ENCODE results near the gene ATF7.
"Not testable (repeated sequence)": the region's sequence is repeated elsewhere in the genome, so short reads cannot be mapped to it uniquely, and the experiment has no call there.

ATF7 gene

GRCh38 chr12:53625946-53626701 lies at the start of gene ATF7:
TSS of gene ATF7 (minus strand) at chr12:53626382. CDS start at chr12:53601000, 25,382 bp downstream.
- DNase-seq (ENCODE audit: low spot score), result peak; percentile 98

DNA sequence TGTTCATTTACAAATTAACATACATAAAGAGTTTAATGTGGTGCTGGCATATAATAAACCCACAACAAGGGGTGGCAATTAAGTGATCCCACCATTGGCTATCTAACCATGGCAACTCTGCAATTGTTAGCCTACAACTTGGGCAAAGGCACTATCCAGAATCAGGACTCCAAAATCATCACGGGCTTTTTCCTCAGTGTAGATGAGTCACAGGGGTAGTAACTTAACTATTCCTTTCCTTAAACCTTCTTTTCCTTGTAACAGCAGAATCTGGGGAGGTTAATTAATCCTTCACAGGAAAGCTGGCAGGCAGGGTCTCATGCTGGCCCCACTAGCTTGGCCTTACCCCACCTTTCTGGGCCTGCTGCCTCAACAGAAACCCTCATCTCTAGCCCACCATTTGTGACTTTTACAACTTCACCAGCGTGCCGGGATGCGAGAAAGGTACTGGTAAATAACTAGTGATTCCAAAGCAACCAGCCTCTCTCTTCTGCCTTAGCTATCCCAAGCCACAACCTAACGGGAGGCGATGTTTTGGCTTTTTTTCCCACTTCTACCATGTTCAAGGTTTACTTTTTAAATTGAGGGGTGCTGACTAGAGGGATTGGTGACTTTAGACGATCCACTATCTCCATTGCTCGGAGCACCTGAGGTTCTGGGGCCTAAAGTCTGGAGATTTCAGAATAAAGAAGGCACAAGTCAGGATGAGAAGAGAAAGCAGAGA lies 49.0 kb upstream of the ATF7 start:
- no peak for DNase-seq (ENCODE audit: low spot score)

DNA sequence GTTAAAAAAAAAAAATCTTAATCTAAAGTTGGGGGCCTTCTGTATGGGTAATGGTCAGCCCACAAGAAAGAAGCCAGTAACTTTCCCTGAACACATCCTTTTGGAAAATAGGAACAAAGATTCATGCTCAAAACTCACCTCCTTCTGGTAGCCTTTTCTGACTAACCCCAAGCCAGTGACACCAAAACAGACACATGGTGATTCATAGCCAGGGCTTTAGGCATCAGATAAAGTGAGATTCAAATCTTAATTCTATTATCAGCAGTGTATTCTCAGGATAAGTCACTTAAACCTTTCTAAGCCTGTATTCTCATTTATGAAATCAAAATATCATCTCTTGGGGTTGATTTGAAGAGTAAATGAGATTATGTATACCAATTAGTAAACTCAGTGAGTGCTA lies 44.8 kb upstream of the ATF7 start:
- no peak for DNase-seq (ENCODE audit: low spot score)

GRCh38 chr12:53670308-53670707 lies 44.1 kb upstream of the ATF7 start:
- no peak for DNase-seq (ENCODE audit: low spot score)

DNA sequence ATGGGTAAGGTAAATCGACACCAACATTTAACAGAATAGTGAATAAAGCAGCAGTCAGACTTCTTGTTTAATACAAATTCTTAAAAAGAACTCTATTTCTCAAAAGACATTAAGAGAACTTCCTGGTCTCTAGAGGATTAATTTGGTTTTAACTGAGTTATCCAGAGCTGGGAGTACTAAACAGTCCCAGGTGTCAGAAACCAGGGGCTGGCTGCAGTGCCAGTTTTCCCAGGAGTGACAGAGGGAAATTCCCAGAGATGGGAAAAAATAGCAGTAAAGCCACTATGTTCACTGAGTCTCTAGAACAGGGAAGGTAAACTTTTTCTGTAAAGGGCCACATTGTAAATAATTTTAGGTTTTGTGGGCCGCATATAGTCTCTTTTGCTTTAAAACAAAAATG lies 40.9 kb upstream of the ATF7 start:
- DNase-seq (ENCODE audit: low spot score), result no peak

DNA sequence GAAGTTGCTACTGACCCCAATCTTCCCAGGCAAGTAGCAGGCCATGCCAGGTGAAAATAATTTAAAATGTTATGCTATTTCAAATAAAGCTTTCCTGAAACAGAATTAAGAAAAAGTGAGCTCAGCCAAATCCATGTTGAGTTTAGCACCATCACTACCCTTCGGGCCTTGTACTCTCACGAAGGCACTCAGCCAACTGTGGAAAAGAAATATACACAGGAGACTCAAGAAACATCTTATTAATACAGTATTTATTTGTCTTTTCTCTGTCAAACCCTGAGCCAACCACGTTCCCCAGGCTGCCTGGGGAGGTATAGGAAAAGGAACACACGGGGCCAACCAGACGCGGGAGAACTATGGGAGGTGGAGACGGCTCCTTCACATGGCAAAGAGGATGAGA lies 38.8 kb upstream of the ATF7 start:
- DNase-seq (ENCODE audit: low spot score), result no peak

GRCh38 chr12:53664191-53664590 lies 38.0 kb upstream of the ATF7 start:
- no peak for DNase-seq (ENCODE audit: low spot score)

GRCh38 chr12:53660041-53660440 lies 33.9 kb upstream of the ATF7 start:
- DNase-seq (ENCODE audit: low spot score), result no peak

- no peak for DNase-seq (ENCODE audit: low spot score)
Observed at GRCh38 chr12:53659571-53659981, 33.4 kb upstream of the ATF7 start.

- DNase-seq (ENCODE audit: low spot score), result no peak
Observed at GRCh38 chr12:53659011-53659551, 32.9 kb upstream of the ATF7 start.

GRCh38 chr12:53657041-53657440 lies 30.9 kb upstream of the ATF7 start:
- DNase-seq (ENCODE audit: low spot score), result no peak

DNA sequence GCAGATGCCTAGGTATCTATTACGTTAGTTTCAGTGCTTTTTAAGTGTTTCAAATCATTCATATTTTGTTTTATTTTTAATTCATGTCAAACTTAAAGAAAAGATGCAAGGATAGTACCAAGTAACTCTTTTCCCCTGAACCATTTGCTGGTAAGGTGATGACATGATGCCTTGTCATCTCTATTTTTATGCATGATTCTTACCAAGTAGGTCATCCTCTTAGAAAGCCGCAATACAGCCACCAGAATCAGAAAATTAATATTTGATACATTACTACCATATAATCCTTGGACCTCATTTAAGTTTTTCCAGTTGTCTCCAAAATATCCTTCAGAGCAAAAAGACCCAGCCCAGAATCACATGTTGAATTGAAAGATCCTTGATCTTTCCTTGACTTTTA lies 27.4 kb upstream of the ATF7 start:
- DNase-seq (ENCODE audit: low spot score), result no peak

DNA sequence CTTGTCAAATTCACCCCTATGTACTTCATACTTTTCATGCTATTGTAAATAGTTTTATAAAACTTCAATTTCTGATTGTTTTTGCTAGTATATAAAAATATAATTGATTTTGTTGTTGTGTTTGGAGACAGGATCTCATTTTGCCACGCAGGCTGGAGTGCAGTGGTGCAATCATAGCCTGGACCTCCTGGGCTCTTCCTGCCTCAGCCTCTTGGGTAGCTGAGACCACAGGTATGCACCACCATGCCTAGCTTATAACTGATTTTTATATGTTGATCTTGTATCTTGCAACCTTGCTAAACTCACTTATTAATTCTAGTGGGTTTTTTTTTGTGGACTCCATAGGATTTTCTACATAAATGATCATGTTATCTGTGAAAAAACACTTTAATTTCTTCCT lies 26.2 kb upstream of the ATF7 start:
- no peak for DNase-seq (ENCODE audit: low spot score)

DNA sequence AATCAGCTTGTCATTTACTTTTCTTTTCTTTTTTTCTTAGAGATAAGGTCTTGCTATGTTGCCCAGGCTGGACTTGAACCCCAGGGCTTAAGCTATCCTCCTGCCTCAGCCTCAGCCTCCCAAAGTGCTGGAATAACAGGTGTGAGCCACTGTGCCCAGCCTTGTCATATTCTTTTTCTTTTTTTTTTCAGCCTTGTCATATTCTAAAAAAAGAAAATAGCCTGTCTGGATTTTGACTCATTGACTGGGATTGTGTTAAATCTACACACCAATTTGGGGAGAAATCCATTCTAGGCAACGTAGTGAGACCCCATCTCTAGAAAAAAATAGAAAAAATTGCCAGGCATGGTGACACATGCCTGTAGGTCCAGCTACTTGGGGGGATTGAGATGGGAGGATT lies 25.6 kb upstream of the ATF7 start:
- no peak for DNase-seq (ENCODE audit: low spot score)

GRCh38 chr12:53646300-53646699 lies 20.1 kb upstream of the ATF7 start:
- not testable (repeated sequence) for DNase-seq (ENCODE audit: low spot score)

GRCh38 chr12:53645165-53645564 lies 19.0 kb upstream of the ATF7 start:
- DNase-seq (ENCODE audit: low spot score), result no peak

- DNase-seq (ENCODE audit: low spot score), result no peak
Observed at GRCh38 chr12:53644133-53644532, 18.0 kb upstream of the ATF7 start.

DNA sequence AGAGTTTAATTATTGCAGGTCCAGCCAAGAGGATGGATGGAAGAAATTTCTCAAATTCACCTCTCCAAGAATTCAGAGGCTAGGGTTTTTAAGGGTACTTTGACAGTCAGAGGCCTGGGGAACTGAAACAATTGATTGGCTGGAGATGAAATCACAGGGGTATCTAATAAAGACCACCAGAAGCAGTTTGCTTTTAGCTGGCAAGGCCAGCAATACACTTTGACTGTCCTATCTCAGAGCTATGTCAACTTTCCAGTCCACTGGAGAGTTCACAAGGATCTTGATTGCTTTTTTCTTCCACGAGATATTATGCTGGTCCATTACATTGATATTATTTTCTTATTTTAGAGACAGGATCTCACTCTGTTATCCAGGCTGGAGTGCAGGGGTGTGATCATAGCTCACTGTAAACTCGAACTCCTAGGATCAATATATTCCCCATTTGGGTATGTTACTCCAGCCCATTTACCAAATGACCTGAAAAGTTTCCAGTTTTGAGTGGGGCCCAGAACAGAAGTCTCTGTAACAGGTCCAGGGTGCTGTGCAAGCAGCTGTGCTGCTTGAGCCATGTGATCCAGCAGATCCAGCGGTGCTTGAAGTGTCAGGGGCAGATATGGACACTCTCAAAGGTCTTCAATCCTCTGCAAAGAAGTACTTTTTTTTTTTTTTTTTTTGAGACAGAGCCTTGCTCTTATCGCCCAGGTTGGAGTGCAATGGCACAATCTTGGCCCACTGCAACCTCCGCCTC lies 17.2 kb upstream of the ATF7 start:
- no peak for DNase-seq (ENCODE audit: low spot score)

DNA sequence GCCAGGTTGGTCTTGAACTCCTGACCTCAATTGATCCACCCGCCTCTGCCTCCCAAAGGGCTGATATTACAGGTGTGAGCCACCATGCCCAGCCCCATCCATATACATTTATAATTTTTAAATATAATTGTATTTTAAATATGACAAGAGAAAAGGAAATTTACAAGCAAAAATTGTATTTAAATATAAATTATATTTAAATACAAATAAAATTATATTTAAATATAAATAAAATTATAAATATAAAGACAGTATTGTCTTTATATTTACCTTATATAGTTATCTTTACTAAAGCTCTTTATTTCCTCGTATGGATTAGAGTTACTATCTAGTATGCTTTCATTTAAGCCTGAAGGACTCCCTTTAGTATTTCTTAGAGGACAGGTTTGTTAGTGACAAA lies 11.9 kb upstream of the ATF7 start:
- DNase-seq (ENCODE audit: low spot score), result no peak

DNA sequence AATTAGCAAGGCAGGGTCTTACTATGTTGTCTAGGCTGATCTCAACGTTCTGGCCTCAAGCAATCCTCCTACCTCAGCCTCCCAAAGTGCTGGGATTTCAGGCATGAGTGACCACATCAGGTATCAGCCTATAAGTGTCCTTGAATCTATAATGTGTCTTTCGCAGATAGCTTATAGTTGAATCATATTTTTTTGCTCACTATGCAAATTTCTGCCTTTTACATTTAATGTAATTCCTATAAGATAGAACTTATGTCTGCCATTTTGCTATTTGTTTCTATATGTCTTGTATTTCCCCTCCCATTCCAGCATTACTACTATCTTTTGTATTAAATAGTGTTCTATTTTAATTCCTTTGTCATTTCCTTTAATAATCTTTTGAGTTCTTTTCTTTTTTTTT lies 10.5 kb upstream of the ATF7 start:
- DNase-seq (ENCODE audit: low spot score), result no peak

DNA sequence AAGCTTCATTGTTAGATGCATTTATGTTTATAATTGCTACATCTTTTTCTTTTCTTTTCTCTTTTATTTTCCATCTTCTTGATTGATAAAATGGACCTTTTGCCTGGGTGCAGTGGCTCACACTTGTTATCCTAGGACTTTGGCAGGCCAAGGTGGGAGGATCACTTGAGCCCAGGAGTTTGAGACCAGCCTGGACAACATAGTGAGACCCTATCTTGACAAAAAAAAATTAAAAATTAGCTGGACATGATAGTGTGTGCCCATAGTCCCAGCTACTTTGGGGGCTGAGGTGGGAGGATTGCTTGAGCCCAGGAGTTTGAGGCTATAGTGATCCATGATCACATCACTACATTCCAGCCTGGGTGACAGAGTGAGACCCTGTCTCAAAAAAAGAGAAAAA lies 9.5 kb upstream of the ATF7 start:
- DNase-seq (ENCODE audit: low spot score), result not testable (repeated sequence)

DNA sequence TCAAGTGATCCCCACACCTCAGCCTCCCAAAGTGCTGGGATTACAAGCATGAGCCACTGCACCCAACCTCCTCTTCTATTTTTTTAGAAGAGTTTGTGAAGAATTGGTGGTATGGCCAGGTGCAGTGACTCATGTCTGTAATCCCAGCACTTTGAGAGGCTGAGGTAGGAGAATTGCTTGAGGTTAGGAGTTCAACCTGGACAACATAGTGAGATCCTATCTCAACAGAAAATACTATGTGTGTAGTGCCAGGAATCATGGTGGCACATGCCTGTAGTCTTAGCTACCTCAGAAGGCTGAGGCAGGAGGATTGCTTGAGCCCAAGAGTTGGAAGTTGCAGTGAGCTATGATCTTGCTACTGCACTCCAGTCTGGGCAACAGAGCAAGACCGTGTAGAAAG lies 5.5 kb upstream of the ATF7 start:
- DNase-seq (ENCODE audit: low spot score), result no peak

DNA sequence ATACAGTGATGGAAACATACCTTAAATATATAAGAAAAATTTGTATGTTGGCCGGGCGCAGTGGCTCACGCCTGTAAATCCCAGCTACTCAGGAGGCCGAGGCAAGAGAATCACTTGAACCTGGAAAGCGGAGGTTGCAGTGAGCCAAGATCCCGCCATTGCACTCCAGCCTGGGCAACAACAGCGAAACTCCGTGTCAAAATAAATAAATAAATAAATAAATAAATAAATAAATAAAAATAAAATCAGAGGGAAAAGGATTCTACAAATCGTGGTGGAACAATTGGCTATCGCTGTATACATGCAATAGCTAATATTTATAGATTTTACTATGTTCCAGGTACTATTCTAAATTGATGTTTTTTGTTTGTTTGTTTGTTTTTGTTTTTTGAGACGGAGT lies 1.7 kb upstream of the ATF7 start:
- no peak for DNase-seq (ENCODE audit: low spot score)

Measured in CD4-positive, alpha-beta T cell treated with Interleukin-2 at 100 ng/mL for 4 hours (primary cell).